ENCODE measurements around the gene PLEKHH2.

GRCh38 chr2:43796206-43796605 lies 159.1 kb downstream of the PLEKHH2 start:
- TF ChIP-seq CTCF (IDR thresholded peaks at IDR 0.05) (no peak), POLR2A (IDR thresholded peaks at IDR 0.05) (no peak)

All from adrenal gland (tissue), 5 donors.